K562 (cell line): ENCODE measurements around the gene TXLNB. TPM values are rescaled to one million over a fixed set of nuclear protein-coding genes. Genes with fewer than 3 reads are reported as not detected.

Source experiments
- ASH1L ChIP-seq: fragments of 450-650 bp; IDR thresholded peaks from 2 replicates; pipeline ENCODE4 v1.6.1; 2018; ENCODE audit warnings: borderline replicate concordance, mild to moderate bottlenecking, low read depth; ENCODE audit not compliant: partially characterized antibody
- CREBBP ChIP-seq: IDR thresholded peaks from one replicate; pipeline ENCODE4 v1.6.1; 2012; ENCODE audit warnings: low read depth, mild to moderate bottlenecking, control low read depth, inconsistent platforms, low read length
- HEY1 ChIP-seq: fragments of 250-450 bp; sonication (Bioruptor Pico); IDR thresholded peaks from 2 replicates; pipeline ENCODE4 v1.5.0; 2020; ENCODE audit warnings: mild to moderate bottlenecking, moderate library complexity, borderline replicate concordance
- HNRNPK ChIP-seq: fragments of 200-400 bp; formaldehyde crosslinking; IDR thresholded peaks from one replicate; pipeline ENCODE4 v1.6.1; 2018; ENCODE audit warnings: mild to moderate bottlenecking, low read depth, low read length; ENCODE audit not compliant: poor library complexity, severe bottlenecking
- RFX5 ChIP-seq: IDR thresholded peaks from 2 replicates; pipeline ENCODE4 v1.6.1; 2011; ENCODE audit warnings: low read depth, mild to moderate bottlenecking, improper control_type of control experiment, low read length
- SAFB ChIP-seq: fragments of 200-400 bp; formaldehyde crosslinking; IDR thresholded peaks from 2 replicates; pipeline ENCODE4 v1.6.1; 2017; ENCODE audit warnings: low read depth, low read length, borderline replicate concordance
- SMARCC2 ChIP-seq: fragments of 450-650 bp; IDR thresholded peaks from 2 replicates; pipeline ENCODE4 v1.6.1; 2017; ENCODE audit warnings: antibody characterized with exemption, moderate library complexity, mild to moderate bottlenecking, low read depth
- polyA plus RNA-seq, 8 experiments: library from polyadenylated mRNA; depleted of rRNA in 4 of 8; stranded (reverse) in 5 of 8; unstranded in 3 of 8; fragments of >200 nt; fragmentation: Nextera tagmentation in 2 of 8; fragmentation: Illumina TruSeq in 1 of 8; extraction: Ambion mirVana in 2 of 8; extraction: Trizol in 1 of 8; gene quantifications; 2 replicates each; pipeline versions ENCODE4 v1.2.1 to v1.2.3, GENCODE V29; 2011 to 2014; ENCODE audit warnings: inconsistent platforms in 1 of 8, missing spikeins in 1 of 8
- total RNA-seq, 7 experiments: library from RNA; depleted of rRNA in 6 of 7; stranded (reverse); fragments of >200 nt in 6 of 7; fragmentation: Illumina TruSeq in 2 of 7; extraction: Trizol in 2 of 7; gene quantifications; 2 replicates each; pipeline versions ENCODE4 v1.2.1 to v1.2.3, GENCODE V29; 2011 to 2021; ENCODE audit warnings: low replicate concordance in 1 of 7
- TF ChIP-seq, protein P1 (sequence below): fragments of 450-650 bp; IDR thresholded peaks from 2 replicates; pipeline ENCODE4 v1.6.1; 2016; ENCODE audit warnings: low read depth
- TF ChIP-seq, protein P2 (sequence below): IDR thresholded peaks from 2 replicates; pipeline ENCODE4 v1.6.1; 2011; ENCODE audit warnings: borderline replicate concordance, low read depth, mild to moderate bottlenecking, moderate library complexity, low read length; ENCODE audit not compliant: insufficient read depth, poor library complexity, severe bottlenecking
- TF ChIP-seq, protein P3 (sequence below), 3 experiments: fragments of 200-800 bp in 1 of 3; fragments of 250-450 bp in 1 of 3; fragments of 450-650 bp in 1 of 3; sonication (Bioruptor Pico) in 1 of 3; sonication (Bioruptor generic) in 1 of 3; formaldehyde crosslinking in 1 of 3; IDR thresholded peaks; 2 replicates each; pipeline versions ENCODE4 v1.6.1 to v1.8.0; 2016 to 2022; ENCODE audit warnings: mild to moderate bottlenecking in 2 of 3, missing genetic modification characterization in 2 of 3, missing compliant biosample characterization in 1 of 3, moderate library complexity in 1 of 3

Gene TXLNB
- total and polyA plus RNA-seq, 9 of the 15 experiments (the other 6 are each of a cell fraction or from before 2014, with no cell fraction given): not detected

DNA sequence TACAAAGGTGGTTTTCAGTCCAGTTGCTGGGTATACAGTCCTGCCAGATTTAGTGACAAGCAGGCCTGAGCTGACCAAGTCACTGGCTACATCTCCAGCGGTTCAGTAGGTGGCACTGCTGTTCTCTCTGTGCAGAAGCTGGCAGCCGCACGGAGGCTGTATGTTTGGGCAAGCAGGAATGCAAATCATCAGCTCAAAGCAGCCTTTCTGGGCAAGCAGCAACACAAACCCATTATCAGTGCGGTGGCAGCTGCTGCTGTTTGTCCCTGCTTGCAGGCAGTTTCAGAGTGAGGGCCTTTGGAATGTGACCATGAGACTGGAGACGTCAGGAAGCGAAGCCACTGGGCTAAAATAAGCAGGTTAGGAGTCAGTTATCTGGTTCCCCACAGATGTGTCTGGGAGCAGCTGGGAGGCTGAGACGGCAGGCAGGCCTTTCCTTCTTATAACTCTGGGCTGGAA lies 72.5 kb downstream of the TXLNB start (continued):
- TF ChIP-seq, protein P1, sequence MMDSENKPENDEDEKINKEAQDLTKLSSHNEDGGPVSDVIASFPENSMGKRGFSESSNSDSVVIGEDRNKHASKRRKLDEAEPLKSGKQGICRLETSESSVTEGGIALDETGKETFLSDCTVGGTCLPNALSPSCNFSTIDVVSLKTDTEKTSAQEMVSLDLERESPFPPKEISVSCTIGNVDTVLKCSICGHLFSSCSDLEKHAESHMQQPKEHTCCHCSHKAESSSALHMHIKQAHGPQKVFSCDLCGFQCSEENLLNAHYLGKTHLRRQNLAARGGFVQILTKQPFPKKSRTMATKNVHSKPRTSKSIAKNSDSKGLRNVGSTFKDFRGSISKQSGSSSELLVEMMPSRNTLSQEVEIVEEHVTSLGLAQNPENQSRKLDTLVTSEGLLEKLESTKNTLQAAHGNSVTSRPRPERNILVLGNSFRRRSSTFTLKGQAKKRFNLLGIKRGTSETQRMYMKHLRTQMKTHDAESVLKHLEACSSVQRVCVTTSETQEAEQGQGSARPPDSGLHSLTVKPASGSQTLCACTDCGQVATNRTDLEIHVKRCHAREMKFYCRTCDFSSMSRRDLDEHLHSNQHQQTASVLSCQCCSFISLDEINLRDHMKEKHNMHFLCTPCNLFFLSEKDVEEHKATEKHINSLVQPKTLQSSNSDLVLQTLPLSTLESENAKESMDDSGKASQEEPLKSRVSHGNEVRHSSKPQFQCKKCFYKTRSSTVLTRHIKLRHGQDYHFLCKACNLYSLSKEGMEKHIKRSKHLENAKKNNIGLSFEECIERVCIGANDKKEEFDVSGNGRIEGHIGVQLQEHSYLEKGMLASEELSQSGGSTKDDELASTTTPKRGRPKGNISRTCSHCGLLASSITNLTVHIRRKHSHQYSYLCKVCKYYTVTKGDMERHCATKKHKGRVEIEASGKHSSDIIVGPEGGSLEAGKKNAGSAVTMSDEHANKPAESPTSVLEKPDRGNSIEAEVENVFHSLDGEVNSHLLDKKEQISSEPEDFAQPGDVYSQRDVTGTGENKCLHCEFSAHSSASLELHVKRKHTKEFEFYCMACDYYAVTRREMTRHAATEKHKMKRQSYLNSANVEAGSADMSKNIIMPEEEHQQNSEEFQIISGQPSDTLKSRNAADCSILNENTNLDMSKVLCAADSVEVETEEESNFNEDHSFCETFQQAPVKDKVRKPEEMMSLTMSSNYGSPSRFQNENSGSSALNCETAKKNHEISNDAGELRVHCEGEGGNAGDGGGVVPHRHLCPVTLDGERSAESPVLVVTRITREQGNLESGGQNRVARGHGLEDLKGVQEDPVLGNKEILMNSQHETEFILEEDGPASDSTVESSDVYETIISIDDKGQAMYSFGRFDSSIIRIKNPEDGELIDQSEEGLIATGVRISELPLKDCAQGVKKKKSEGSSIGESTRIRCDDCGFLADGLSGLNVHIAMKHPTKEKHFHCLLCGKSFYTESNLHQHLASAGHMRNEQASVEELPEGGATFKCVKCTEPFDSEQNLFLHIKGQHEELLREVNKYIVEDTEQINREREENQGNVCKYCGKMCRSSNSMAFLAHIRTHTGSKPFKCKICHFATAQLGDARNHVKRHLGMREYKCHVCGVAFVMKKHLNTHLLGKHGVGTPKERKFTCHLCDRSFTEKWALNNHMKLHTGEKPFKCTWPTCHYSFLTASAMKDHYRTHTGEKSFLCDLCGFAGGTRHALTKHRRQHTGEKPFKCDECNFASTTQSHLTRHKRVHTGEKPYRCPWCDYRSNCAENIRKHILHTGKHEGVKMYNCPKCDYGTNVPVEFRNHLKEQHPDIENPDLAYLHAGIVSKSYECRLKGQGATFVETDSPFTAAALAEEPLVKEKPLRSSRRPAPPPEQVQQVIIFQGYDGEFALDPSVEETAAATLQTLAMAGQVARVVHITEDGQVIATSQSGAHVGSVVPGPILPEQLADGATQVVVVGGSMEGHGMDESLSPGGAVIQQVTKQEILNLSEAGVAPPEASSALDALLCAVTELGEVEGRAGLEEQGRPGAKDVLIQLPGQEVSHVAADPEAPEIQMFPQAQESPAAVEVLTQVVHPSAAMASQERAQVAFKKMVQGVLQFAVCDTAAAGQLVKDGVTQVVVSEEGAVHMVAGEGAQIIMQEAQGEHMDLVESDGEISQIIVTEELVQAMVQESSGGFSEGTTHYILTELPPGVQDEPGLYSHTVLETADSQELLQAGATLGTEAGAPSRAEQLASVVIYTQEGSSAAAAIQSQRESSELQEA: no peak
- TF ChIP-seq SAFB: no peak
- TF ChIP-seq HNRNPK: no peak
- no peak for TF ChIP-seq SMARCC2
- TF ChIP-seq CREBBP: no peak
- no peak for TF ChIP-seq RFX5
- TF ChIP-seq, protein P2, sequence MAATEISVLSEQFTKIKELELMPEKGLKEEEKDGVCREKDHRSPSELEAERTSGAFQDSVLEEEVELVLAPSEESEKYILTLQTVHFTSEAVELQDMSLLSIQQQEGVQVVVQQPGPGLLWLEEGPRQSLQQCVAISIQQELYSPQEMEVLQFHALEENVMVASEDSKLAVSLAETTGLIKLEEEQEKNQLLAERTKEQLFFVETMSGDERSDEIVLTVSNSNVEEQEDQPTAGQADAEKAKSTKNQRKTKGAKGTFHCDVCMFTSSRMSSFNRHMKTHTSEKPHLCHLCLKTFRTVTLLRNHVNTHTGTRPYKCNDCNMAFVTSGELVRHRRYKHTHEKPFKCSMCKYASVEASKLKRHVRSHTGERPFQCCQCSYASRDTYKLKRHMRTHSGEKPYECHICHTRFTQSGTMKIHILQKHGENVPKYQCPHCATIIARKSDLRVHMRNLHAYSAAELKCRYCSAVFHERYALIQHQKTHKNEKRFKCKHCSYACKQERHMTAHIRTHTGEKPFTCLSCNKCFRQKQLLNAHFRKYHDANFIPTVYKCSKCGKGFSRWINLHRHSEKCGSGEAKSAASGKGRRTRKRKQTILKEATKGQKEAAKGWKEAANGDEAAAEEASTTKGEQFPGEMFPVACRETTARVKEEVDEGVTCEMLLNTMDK: no peak
- no peak for TF ChIP-seq ASH1L
- no peak for TF ChIP-seq HEY1 (CRISPR knock-in tag)
- TF ChIP-seq, protein P3, sequence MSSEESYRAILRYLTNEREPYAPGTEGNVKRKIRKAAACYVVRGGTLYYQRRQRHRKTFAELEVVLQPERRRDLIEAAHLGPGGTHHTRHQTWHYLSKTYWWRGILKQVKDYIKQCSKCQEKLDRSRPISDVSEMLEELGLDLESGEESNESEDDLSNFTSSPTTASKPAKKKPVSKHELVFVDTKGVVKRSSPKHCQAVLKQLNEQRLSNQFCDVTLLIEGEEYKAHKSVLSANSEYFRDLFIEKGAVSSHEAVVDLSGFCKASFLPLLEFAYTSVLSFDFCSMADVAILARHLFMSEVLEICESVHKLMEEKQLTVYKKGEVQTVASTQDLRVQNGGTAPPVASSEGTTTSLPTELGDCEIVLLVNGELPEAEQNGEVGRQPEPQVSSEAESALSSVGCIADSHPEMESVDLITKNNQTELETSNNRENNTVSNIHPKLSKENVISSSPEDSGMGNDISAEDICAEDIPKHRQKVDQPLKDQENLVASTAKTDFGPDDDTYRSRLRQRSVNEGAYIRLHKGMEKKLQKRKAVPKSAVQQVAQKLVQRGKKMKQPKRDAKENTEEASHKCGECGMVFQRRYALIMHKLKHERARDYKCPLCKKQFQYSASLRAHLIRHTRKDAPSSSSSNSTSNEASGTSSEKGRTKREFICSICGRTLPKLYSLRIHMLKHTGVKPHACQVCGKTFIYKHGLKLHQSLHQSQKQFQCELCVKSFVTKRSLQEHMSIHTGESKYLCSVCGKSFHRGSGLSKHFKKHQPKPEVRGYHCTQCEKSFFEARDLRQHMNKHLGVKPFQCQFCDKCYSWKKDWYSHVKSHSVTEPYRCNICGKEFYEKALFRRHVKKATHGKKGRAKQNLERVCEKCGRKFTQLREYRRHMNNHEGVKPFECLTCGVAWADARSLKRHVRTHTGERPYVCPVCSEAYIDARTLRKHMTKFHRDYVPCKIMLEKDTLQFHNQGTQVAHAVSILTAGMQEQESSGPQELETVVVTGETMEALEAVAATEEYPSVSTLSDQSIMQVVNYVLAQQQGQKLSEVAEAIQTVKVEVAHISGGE (CRISPR knock-in tag; IDR thresholded peaks at IDR 0.05): no peak
